T-cell (primary cell): ENCODE results near the gene SPSB1. TPM values are rescaled to one million over a fixed set of nuclear protein-coding genes. Genes with fewer than 3 reads are reported as not detected.

Source experiments
- ATAC-seq, 4 experiments: fragments of 200-7000 bp in 3 of 4; fragments of 150-1000 bp in 1 of 4; cut with Tn5 transposase; replicated peaks in 1 of 4; 1 replicate in 3 of 4; 2 replicates in 1 of 4; pipeline ENCODE4 v1.10.0; 2021; ENCODE audit warnings: moderate library complexity in 3 of 4, mild to moderate bottlenecking in 2 of 4, moderate number of reproducible peaks in 1 of 4
- CTCF ChIA-PET, 2 donors: fragments of 300-600 bp; sonication (Branson Sonifier 250); formaldehyde crosslinking; loops; one replicate each; lab custom pipeline; 2022; ENCODE audit warnings: antibody characterized with exemption in 2 of 2; lab: Charles Lee
- POLR2A ChIA-PET, 2 donors: fragments of 300-600 bp; sonication (Branson Sonifier 250); formaldehyde crosslinking; loops; one replicate each; lab custom pipeline; 2022; ENCODE audit warnings: antibody characterized with exemption in 2 of 2; lab: Charles Lee
- DNase-seq, 35 experiments: peaks; one replicate each; pipeline versions ENCODE4 v3.0.0 to v3.0.0-alpha.2; 2013 to 2023
- H3K27ac ChIP-seq: one replicate; pipeline ENCODE4 v1.5.1; 2013; ENCODE audit warnings: low read length
- H3K27me3 ChIP-seq, 2 experiments: replicated peaks in 1 of 2; 1 replicate in 1 of 2; 2 replicates in 1 of 2; pipeline versions ENCODE4 v1.6.1 to v1.7.0; 2013; ENCODE audit warnings: low read length in 1 of 2, mixed read lengths in 1 of 2; ENCODE audit not compliant: control insufficient read depth in 2 of 2, insufficient read depth in 2 of 2; ENCODE audit errors: extremely low read depth in 1 of 2
- H3K36me3 ChIP-seq, 2 donors: 1 replicate in 1 of 2; 2 replicates in 1 of 2; pipeline versions ENCODE4 v1.6.1 to v1.7.0; 2013; ENCODE audit warnings: low read length in 1 of 2; ENCODE audit not compliant: control insufficient read depth in 2 of 2, insufficient read depth in 1 of 2; ENCODE audit errors: extremely low read depth in 1 of 2
- H3K4me1 ChIP-seq, 2 experiments: 1 replicate in 1 of 2; 2 replicates in 1 of 2; pipeline versions ENCODE4 v1.6.1 to v1.7.0; 2013; ENCODE audit warnings: low read length in 2 of 2, mixed read lengths in 1 of 2; ENCODE audit not compliant: insufficient read depth in 2 of 2, control insufficient read depth in 1 of 2; ENCODE audit errors: extremely low read depth in 1 of 2
- H3K4me3 ChIP-seq, 2 donors: 1 replicate in 1 of 2; 2 replicates in 1 of 2; pipeline versions ENCODE4 v1.5.1 to v1.7.0; 2013; ENCODE audit warnings: mild to moderate bottlenecking in 2 of 2, low read length in 1 of 2, moderate library complexity in 1 of 2; ENCODE audit not compliant: control insufficient read depth in 1 of 2; ENCODE audit errors: extremely low read depth in 1 of 2
- H3K9me3 ChIP-seq: 2 replicates; pipeline ENCODE4 v1.7.0; 2013
- H3K27ac Mint-ChIP-seq, 2 donors: one replicate each; pipeline ENCODE4 v1.8.0; 2020 to 2021; ENCODE audit warnings: mild to moderate bottlenecking in 2 of 2, mixed read lengths in 2 of 2
- H3K27me3 Mint-ChIP-seq, 2 donors: one replicate each; pipeline ENCODE4 v1.8.0; 2021 to 2022; ENCODE audit warnings: mixed read lengths in 2 of 2
- H3K36me3 Mint-ChIP-seq: one replicate; pipeline ENCODE4 v1.8.0; 2021; ENCODE audit warnings: mixed read lengths
- H3K4me1 Mint-ChIP-seq, 3 donors: one replicate each; pipeline ENCODE4 v1.8.0; 2020 to 2022; ENCODE audit warnings: mixed read lengths in 3 of 3, mild to moderate bottlenecking in 1 of 3
- H3K4me3 Mint-ChIP-seq, 3 donors: one replicate each; pipeline ENCODE4 v1.8.0; 2020 to 2022; ENCODE audit warnings: mild to moderate bottlenecking in 3 of 3, mixed read lengths in 3 of 3, moderate library complexity in 3 of 3
- H3K9me3 Mint-ChIP-seq, 3 donors: one replicate each; pipeline ENCODE4 v1.8.0; 2020 to 2022; ENCODE audit warnings: mixed read lengths in 3 of 3
- WGBS: methylation state at CpG from one replicate; pipeline ENCODE4 v1.1.5; 2013; ENCODE audit warnings: missing lambda C conversion rate; ENCODE audit not compliant: insufficient coverage; 5-methylcytosine and 5-hydroxymethylcytosine counted together
- total RNA-seq, 35 experiments: library from RNA in 6 of 35; stranded (reverse) in 6 of 35; fragments of 120-200 nt in 1 of 35; gene quantifications; one replicate each; pipeline versions ENCODE4 v1.2.1 to v1.2.4 and lab custom pipeline; 2013 to 2026

The SPSB1 gene
- total RNA-seq, 5 donors from 2014 or later (not counting 1 experiment from before 2014, with no cell fraction given) = 3.1 to 6.4 (median 5.4) TPM

DNA sequence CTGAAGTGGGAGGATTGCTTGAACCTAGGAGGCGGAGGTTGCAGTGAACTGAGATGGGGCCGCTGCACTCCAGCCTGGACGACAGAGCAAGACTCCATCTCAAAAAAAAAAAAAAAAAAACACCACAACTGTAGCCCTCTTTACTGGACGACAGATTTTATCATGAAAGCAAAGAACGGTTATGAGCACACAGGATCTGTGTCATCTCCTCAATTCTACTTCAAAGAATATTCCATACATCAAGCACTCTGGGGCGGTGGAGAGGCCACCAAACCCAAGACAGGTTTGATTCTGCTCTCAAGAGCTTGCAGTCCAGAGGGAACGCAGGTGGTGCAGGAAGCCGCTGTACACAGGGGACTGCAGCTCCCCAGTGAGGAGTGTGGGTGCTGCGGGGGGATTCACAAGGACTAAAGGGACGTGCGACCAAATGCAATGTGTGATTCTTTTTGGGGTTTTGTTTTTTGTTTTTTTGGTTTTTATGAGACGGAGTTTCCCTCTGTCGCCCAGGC, 110.1 kb downstream of the SPSB1 start:
- Histone ChIP-seq H3K27me3 (peaks cover 0 to 8% of the 10 kb centered on the region in 2 experiments), H3K9me3 (no peaks in the 10 kb centered on the region), H3K4me3 (no peak overlapping the region), H3K4me1 (peaks cover 26 to 33% of the 10 kb centered on the region in 2 experiments), H3K27ac (no peak overlapping the region), H3K36me3 (no peaks in the 10 kb centered on the region)
- Mint-ChIP-seq H3K27ac (no peak overlapping the region), H3K4me1 (peaks cover 23 to 28% (median 24%) of the 10 kb centered on the region in 3 donors), H3K27me3 (no peaks in the 10 kb centered on the region), H3K9me3 (no peaks in the 10 kb centered on the region), H3K4me3 (no peak overlapping the region), H3K36me3 (no peaks in the 10 kb centered on the region)
- ChIA-PET CTCF (no interaction called here), POLR2A (no interaction called here)
- 68% methylated on average over 8 of the region's 13 CpGs for WGBS
- ATAC-seq (no peak), DNase-seq (no peak)

GRCh38 chr1:9404117-9404914, 111.6 kb downstream of the SPSB1 start:
- peaks cover 0 to 5% of the 10 kb centered on the region in 2 experiments for H3K27me3 ChIP-seq
- no peak overlapping the region for H3K27ac ChIP-seq
- no peaks in the 10 kb centered on the region for H3K36me3 ChIP-seq
- peaks cover 21 to 28% (median 21%) of the 10 kb centered on the region in 3 donors for H3K4me1 Mint-ChIP-seq
- no peaks in the 10 kb centered on the region for H3K9me3 ChIP-seq
- no peaks in the 10 kb centered on the region for H3K27me3 Mint-ChIP-seq
- H3K4me1 ChIP-seq = peaks cover 19 to 24% of the 10 kb centered on the region in 2 experiments
- POLR2A ChIA-PET = no interaction called here
- DNase-seq = no peak
- ATAC-seq = no peak
- no peak overlapping the region for H3K4me3 ChIP-seq
- no peak overlapping the region for H3K27ac Mint-ChIP-seq
- no peaks in the 10 kb centered on the region for H3K36me3 Mint-ChIP-seq
- H3K9me3 Mint-ChIP-seq = no peaks in the 10 kb centered on the region
- 93% methylated on average over 14 of the region's 15 CpGs for WGBS
- H3K4me3 Mint-ChIP-seq = no peak overlapping the region
- CTCF ChIA-PET = interaction anchor here in 1 of 2 donors (0.5 kb wide), 1 partner anchor 213 kb away, joined by 3 read pairs; no protein-coding TSS in a partner anchor

DNA sequence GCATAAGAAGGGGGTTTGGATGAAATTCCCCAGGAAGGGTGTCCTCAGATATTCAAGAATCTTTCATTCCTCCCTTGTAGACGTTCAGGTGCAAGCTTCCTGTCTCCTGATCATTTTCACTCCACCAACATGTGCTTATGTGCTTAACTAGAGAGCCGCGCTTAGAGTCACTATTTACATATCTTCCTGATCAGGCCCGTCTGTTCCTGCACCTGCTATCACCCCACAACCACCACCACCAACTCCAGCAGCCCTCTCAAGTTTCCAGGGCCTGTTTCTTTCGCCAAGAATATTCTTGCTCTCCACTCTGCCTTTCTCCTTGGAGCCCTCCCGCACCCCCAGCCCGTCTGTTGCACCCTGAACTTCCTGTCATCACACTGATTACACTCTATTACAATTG, 113.4 kb downstream of the SPSB1 start:
- ATAC-seq = peak in 1 of 4 experiments; percentile 35
- Mint-ChIP-seq H3K9me3 (no peaks in the 10 kb centered on the region), H3K27ac (peak overlapping the region in 1 of 2 donors; percentile 25), H3K36me3 (no peaks in the 10 kb centered on the region), H3K4me1 (peaks cover 11 to 23% (median 16%) of the 10 kb centered on the region in 3 donors), H3K27me3 (no peaks in the 10 kb centered on the region), H3K4me3 (peak overlapping the region in 1 of 3 donors; percentile 25)
- Histone ChIP-seq H3K4me1 (peaks cover 7 to 9% of the 10 kb centered on the region in 2 experiments), H3K9me3 (no peaks in the 10 kb centered on the region), H3K27me3 (no peaks in the 10 kb centered on the region), H3K4me3 (no peak overlapping the region), H3K27ac (no peak overlapping the region), H3K36me3 (no peaks in the 10 kb centered on the region)
- no peak for DNase-seq
- WGBS = 47% methylated on average over 4 of the region's 7 CpGs
- POLR2A ChIA-PET = no interaction called here
- CTCF ChIA-PET = no interaction called here

DNA sequence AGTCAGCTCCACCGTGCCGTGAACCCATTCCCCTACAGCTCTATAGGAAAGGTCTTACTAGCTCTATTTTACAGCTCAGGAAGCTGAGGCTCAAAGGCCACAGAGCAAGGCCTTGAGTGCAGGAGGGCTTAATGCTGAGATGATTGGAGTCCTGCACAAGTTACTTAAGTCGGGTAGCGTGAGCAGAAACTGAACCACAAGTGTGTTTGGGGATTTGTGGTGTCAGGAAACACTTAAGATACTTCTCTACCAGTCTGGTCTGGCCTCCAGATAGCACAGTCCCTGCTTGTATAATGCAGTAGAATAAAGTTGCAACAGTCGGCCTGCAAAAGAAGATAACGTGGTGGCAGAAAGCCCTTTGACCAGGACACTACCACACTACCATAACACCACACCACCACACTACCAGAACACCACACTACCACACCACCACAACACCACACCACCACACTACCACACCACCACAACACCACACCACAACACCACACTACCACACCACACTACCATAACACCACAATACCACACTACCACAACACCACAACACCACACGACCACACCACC, 118.1 kb downstream of the SPSB1 start:
- peak overlapping the region; percentile 8 to 9 for H3K27ac Mint-ChIP-seq
- H3K27me3 Mint-ChIP-seq = no peaks in the 10 kb centered on the region
- H3K4me1 ChIP-seq = peaks cover 29 to 40% of the 10 kb centered on the region in 2 experiments
- peak in 3 of 4 experiments; percentile 27 to 46 (median 37) for ATAC-seq
- WGBS = 42% methylated on average over 4 of the region's 7 CpGs
- DNase-seq = peak in 2 of 35 experiments; percentile 21 to 44
- peaks cover 0 to 7% of the 10 kb centered on the region in 2 experiments for H3K27me3 ChIP-seq
- no peaks in the 10 kb centered on the region for H3K9me3 ChIP-seq
- peaks cover 32 to 42% (median 42%) of the 10 kb centered on the region in 3 donors for H3K4me1 Mint-ChIP-seq
- no peaks in the 10 kb centered on the region for H3K9me3 Mint-ChIP-seq
- peak overlapping the region in 1 of 3 donors; percentile 2 for H3K4me3 Mint-ChIP-seq
- no peak overlapping the region for H3K4me3 ChIP-seq
- no peaks in the 10 kb centered on the region for H3K36me3 ChIP-seq
- POLR2A ChIA-PET = no interaction called here
- no peak overlapping the region for H3K27ac ChIP-seq
- CTCF ChIA-PET = no interaction called here
- no peaks in the 10 kb centered on the region for H3K36me3 Mint-ChIP-seq

DNA sequence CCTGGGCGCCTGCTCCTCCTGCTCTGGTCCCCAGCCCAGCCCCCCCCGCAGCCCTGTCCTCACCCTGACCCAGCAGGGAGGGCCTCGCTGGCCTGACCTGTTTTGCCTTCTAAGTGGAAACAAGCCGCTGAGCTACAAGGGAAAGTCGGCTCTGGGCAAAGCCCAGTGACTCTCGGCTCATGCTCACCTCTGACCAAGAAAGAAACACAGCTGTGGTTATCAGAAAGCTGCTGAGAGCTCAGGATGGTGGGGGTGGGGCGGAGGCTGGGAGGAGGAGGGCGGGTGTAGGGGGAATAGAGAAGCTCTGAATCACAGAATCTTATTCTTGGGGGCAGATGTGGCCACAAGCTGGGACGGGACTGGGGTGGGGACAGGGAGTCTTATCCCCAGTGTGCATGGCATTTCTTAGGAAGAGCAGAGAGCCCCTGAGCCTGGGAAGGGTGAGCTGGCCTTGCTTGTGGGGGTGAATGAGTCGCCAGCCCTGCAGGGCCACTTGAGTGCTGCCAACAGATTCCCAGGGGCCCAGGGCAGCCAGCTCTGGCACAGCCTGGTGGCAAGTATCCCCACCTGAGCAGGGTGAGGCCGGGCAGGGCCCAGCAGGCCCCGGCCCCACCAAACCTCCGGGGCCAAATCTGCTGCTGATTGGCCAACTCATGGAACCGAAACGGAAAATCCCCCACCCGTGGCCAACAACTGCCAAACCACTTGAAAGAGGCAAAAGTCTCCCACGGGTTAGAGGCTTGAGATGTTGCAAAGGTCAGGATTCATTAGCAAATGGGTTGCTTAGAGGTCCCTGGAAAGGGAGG, 120.6 kb downstream of the SPSB1 start:
- H3K4me1 Mint-ChIP-seq = peaks cover 47 to 55% (median 54%) of the 10 kb centered on the region in 3 donors
- H3K4me3 ChIP-seq = peak overlapping the region in 1 of 2 donors; percentile 2
- H3K27me3 ChIP-seq = peaks cover 0 to 21% of the 10 kb centered on the region in 2 experiments
- peaks cover 0 to 3% of the 10 kb centered on the region in 2 donors for H3K27me3 Mint-ChIP-seq
- ATAC-seq = peak; percentile 57 to 72 (median 62)
- no peaks in the 10 kb centered on the region for H3K36me3 Mint-ChIP-seq
- DNase-seq = peak in 22 of 35 experiments; percentile 8 to 58 (median 28)
- no peaks in the 10 kb centered on the region for H3K9me3 ChIP-seq
- no peaks in the 10 kb centered on the region for H3K9me3 Mint-ChIP-seq
- H3K36me3 ChIP-seq = no peaks in the 10 kb centered on the region
- H3K27ac ChIP-seq = no peak overlapping the region
- H3K27ac Mint-ChIP-seq = peak overlapping the region in 1 of 2 donors; percentile 49
- ChIA-PET POLR2A (interaction anchor here in 1 of 2 donors (0.6 kb wide), 1 partner anchor 1648 kb away, joined by 6 read pairs; no protein-coding TSS in a partner anchor), CTCF (interaction anchor here (0.6 to 1.0 kb wide), 6 partner anchors 8 to 1944 kb away, joined by 3 read pairs; no protein-coding TSS in a partner anchor)
- peaks cover 37 to 56% of the 10 kb centered on the region in 2 experiments for H3K4me1 ChIP-seq
- 3% methylated on average over 12 of the region's 17 CpGs for WGBS
- H3K4me3 Mint-ChIP-seq = peak overlapping the region in 2 of 3 donors; percentile 9 to 54
